GM18858 (cell line): ENCODE results near the gene SEC22C.

ENCODE experiments used
- ATAC-seq: cut with Tn5 transposase; IDR thresholded peaks from one replicate; pipeline ENCODE4 v1.9.1; 2021; ENCODE audit not compliant: unreplicated experiment

Gene SEC22C

DNA sequence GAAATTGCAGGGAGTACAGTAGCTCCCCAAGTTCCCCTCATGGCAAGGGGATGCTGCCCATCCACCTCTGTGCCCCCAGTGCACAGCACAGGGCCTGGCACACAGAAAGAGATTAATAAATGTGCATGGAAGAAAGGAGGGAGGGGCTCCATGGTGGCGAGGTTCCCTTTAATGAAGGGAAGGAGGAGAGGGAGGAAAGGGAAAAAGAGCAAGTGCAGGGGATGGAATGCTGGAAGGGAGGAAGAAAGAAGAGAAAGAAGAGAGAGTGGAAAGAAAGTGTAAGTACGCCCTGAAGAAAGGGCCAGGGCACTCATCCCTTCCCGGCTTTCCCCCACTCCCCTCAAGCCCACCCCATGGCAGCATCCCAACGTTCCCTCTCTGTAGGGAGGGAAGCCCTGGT is 80.9 kb downstream of the SEC22C start:
- no peak for ATAC-seq

DNA sequence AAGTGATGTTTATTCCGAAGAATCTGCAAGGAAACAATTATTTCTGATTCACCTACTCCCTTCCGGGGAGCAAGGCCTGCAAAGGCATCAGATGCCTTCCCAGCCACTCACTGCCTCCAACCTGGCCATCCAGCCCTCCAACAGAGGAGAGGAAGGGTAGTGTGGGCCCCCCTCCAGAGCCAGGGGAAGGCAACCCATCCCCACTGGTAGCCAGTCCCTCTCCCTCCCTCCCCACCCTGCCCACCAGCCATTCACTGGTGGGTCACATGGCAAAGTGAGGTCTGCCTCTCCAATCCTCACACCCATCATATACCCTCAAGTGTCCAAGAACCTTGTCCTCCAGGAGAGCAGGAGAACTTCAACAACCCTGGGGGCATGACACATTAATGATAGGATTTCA is 81.7 kb downstream of the SEC22C start:
- ATAC-seq = no peak

GRCh38 chr3:42499478-42499871 is 82.3 kb downstream of the SEC22C start:
- ATAC-seq = no peak

- ATAC-seq = no peak
Observed at GRCh38 chr3:42498791-42499477, 82.8 kb downstream of the SEC22C start.

DNA sequence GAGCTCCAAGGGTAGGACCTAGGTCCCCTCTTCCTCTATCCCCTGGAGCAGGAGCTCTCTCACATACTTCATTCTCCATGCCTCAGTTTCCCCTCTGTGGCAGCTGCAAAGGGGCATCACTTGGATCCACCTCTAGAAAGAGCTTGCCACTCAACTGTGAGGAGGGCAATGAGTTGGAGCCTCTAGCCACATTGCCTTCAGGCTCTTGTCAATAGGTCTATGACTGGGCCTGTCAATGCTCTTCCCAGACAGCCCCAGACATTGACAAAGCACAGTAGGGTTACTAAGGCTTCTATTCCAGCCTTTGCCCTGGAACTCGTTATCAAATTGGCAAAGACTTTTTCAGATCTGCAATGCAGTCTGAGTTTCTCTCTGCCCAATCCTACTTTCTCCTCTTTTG is 83.7 kb downstream of the SEC22C start:
- ATAC-seq = no peak
